ENCODE results near the gene TDRD15.

DNA sequence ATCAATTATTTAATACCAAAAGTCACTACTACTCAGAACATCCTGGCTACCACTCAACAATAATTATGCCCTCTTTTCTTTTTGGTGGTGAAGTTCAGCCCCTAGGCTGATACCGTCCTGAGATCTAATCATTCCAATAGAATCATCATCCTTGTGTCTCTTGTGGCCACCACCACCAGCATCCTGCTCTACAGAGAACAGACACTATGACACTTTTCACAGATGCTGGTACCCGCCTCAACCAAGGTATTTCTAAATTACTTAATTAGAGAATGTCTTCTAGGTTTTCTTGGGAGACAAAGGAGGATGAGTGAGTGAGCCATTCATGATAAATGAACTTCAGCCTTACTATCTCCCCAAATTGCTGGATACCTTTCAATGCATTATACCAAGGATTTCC, 60.0 kb downstream of the TDRD15 start:
- TF ChIP-seq POLR2A (IDR thresholded peaks at IDR 0.05): no peak
- TF ChIP-seq, protein P1, sequence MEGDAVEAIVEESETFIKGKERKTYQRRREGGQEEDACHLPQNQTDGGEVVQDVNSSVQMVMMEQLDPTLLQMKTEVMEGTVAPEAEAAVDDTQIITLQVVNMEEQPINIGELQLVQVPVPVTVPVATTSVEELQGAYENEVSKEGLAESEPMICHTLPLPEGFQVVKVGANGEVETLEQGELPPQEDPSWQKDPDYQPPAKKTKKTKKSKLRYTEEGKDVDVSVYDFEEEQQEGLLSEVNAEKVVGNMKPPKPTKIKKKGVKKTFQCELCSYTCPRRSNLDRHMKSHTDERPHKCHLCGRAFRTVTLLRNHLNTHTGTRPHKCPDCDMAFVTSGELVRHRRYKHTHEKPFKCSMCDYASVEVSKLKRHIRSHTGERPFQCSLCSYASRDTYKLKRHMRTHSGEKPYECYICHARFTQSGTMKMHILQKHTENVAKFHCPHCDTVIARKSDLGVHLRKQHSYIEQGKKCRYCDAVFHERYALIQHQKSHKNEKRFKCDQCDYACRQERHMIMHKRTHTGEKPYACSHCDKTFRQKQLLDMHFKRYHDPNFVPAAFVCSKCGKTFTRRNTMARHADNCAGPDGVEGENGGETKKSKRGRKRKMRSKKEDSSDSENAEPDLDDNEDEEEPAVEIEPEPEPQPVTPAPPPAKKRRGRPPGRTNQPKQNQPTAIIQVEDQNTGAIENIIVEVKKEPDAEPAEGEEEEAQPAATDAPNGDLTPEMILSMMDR (IDR thresholded peaks at IDR 0.05): no peak

All from esophagus squamous epithelium (tissue), 4 donors.